Kidney (tissue), 14 donors: ENCODE results near the gene ARVCF. TPM values are rescaled to one million over a fixed set of nuclear protein-coding genes. Genes with fewer than 3 reads are reported as not detected.

ENCODE experiments used
- DNase-seq, 5 donors: peaks; one replicate each; pipeline ENCODE4 v3.0.0-alpha.2; 2013 to 2020
- FAIRE-seq: peaks from 2 replicates; lab custom pipeline; 2012; peaks lifted over from hg19 to GRCh38; lab: Jason Lieb, UNC
- H3K27ac ChIP-seq, 2 donors: one replicate each; pipeline ENCODE4 v1.7.0; 2013; ENCODE audit warnings: low read depth in 2 of 2, low read length in 2 of 2, inconsistent platforms in 1 of 2
- H3K27me3 ChIP-seq: one replicate; pipeline ENCODE4 v1.7.1; 2013; ENCODE audit warnings: low read length, inconsistent platforms; ENCODE audit not compliant: control insufficient read depth, insufficient read depth
- H3K36me3 ChIP-seq, 3 donors: one replicate each; pipeline versions ENCODE4 v1.7.0 to v1.7.1; 2013; ENCODE audit warnings: low read length in 3 of 3, control low read depth in 1 of 3, inconsistent platforms in 1 of 3; ENCODE audit not compliant: insufficient read depth in 3 of 3, control insufficient read depth in 2 of 3
- H3K4me1 ChIP-seq, 3 donors: one replicate each; pipeline versions ENCODE4 v1.7.0 to v1.7.1; 2013; ENCODE audit warnings: low read length in 3 of 3, inconsistent platforms in 1 of 3, low read depth in 1 of 3; ENCODE audit not compliant: control insufficient read depth in 2 of 3, insufficient read depth in 2 of 3
- H3K4me3 ChIP-seq, 3 donors: one replicate each; pipeline versions ENCODE4 v1.7.0 to v1.8.1; 2013; ENCODE audit warnings: low read length in 3 of 3, control low read depth in 1 of 3, inconsistent platforms in 1 of 3
- H3K9ac ChIP-seq, 3 donors: one replicate each; pipeline versions ENCODE4 v1.7.0 to v1.7.1; 2013; ENCODE audit warnings: low read length in 3 of 3, control low read depth in 1 of 3, inconsistent platforms in 1 of 3
- H3K9me3 ChIP-seq, 3 donors: one replicate each; pipeline versions ENCODE4 v1.7.0 to v1.7.1; 2013; ENCODE audit warnings: low read length in 3 of 3, control low read depth in 1 of 3, inconsistent platforms in 1 of 3; ENCODE audit not compliant: control insufficient read depth in 2 of 3, insufficient read depth in 1 of 3
- intact Hi-C: fragments of 100-400 bp; cut with DNase I; formaldehyde crosslinking; loops from one replicate; pipeline ENCODE4 v1.11.1; 2022
- polyA plus RNA-seq: library from polyadenylated mRNA; stranded (reverse); fragments of 350-450 nt; fragmentation: Illumina TruSeq; extraction: RNeasy Lipid Tissue Mini Kit (QIAGEN cat#74804); gene quantifications from one replicate; pipeline ENCODE4 v1.2.3, GENCODE V29; 2014; ENCODE audit warnings: low read depth, low replicate concordance; ENCODE audit not compliant: insufficient read depth
- total RNA-seq: library from RNA; stranded (reverse); fragmentation: NEBNext Ultra II Directional; extraction: Animal tissue kit (Norgen Biotek cat#: 25700); gene quantifications from one replicate; pipeline ENCODE4 v1.2.1, GENCODE V29; 2021
- TF ChIP-seq, protein P1 (sequence below): IDR thresholded peaks from 3 replicates; pipeline ENCODE4 v1.5.1; 2012; ENCODE audit warnings: mild to moderate bottlenecking, moderate library complexity, borderline replicate concordance; ENCODE audit not compliant: insufficient read depth; ENCODE audit errors: extremely low read depth
- donor health status: control.
- donor health status: control.
- donor health status: control.
- donor health status: control.
- donor health status: control.
- donor health status: DM: yes; HTN: yes; CAD: no.
- donor health status: Normal renal cell carcinoma (clear cell type).

ARVCF gene
- total and polyA plus RNA-seq, 2 donors from 2014 or later: 16.0 to 21.9 TPM

DNA sequence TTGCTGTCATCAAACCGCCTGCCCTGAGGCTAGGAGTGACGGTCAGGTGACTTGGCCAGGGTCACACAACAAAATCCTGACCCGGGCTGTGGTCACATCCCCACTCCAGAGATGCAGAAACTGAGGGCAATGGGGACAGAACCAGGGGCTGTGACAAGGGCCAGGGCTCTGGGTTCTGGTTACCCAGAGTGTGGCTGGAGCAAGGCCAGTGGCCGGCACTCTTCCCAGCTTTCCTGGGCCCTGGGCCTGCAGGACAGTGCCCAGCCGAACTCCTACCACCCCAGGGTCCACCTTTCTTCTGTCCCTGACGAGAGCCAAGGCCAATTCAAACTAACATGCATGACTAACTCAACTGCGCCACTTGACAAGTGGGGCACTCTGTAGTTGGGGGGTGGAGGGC, 35.9 kb downstream of the ARVCF start:
- TF ChIP-seq, protein P1, sequence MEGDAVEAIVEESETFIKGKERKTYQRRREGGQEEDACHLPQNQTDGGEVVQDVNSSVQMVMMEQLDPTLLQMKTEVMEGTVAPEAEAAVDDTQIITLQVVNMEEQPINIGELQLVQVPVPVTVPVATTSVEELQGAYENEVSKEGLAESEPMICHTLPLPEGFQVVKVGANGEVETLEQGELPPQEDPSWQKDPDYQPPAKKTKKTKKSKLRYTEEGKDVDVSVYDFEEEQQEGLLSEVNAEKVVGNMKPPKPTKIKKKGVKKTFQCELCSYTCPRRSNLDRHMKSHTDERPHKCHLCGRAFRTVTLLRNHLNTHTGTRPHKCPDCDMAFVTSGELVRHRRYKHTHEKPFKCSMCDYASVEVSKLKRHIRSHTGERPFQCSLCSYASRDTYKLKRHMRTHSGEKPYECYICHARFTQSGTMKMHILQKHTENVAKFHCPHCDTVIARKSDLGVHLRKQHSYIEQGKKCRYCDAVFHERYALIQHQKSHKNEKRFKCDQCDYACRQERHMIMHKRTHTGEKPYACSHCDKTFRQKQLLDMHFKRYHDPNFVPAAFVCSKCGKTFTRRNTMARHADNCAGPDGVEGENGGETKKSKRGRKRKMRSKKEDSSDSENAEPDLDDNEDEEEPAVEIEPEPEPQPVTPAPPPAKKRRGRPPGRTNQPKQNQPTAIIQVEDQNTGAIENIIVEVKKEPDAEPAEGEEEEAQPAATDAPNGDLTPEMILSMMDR: no peak
- peaks cover 0 to 14% (median 0%) of the 10 kb centered on the region in 3 donors for H3K4me1 ChIP-seq
- intact Hi-C loops: no loop called here
- H3K9me3 ChIP-seq: no peaks in the 10 kb centered on the region
- H3K4me3 ChIP-seq: no peak overlapping the region
- H3K27ac ChIP-seq: no peak overlapping the region
- no peaks in the 10 kb centered on the region for H3K27me3 ChIP-seq
- DNase-seq (peak in 1 of 5 donors; percentile 32), FAIRE-seq (no peak)
- no peak overlapping the region for H3K9ac ChIP-seq
- peaks cover 0 to 6% (median 2%) of the 10 kb centered on the region in 3 donors for H3K36me3 ChIP-seq

DNA sequence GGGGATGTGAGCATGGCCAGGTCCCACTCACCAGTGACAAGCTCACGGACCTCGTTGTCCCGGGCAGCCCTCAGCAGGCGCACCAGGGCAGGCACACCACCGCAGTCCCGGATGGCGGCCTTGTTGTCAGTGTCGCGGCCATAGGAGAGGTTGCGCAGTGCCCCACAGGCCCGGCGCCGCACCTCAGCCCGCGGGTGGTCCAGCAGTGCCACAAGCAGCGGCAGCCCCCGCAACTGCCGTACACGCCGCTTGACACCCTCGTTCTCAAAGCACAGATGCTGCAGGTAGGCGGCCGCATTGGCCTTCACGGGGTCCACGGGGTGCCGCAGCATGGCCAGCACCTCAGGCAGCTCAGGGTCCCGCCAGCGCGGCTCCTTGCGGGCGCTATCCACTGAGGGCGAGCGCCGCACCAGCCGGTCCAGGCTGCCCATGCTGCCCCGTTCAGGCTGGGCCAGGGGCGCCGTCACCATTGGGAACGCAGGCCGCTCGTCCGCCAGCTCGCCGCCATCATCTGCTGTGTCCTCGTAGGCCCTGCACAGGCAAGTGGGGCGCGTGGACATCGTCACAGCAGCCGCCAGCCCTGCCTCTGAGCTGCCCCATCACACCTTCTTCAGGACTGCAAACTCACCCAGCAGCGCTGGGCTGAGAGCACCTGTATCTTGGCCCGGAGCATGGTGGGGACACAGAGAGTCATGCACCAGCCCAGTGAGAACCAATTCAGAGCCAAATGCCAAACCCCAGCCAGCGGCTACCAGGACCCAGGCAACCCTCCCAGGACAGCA, 36.7 kb downstream of the ARVCF start:
- intact Hi-C loops: loop anchor here (5.0 kb wide), 1 partner anchor 32 kb away; no protein-coding TSS in a partner anchor
- Histone ChIP-seq H3K9ac (no peak overlapping the region), H3K27me3 (no peaks in the 10 kb centered on the region), H3K27ac (no peak overlapping the region), H3K36me3 (peaks cover 0 to 6% (median 2%) of the 10 kb centered on the region in 3 donors), H3K9me3 (no peaks in the 10 kb centered on the region), H3K4me3 (no peak overlapping the region), H3K4me1 (peaks cover 0 to 8% (median 0%) of the 10 kb centered on the region in 3 donors)
- TF ChIP-seq, protein P1: no peak
- FAIRE-seq (no peak), DNase-seq (peak in 1 of 5 donors; percentile 77)

DNA sequence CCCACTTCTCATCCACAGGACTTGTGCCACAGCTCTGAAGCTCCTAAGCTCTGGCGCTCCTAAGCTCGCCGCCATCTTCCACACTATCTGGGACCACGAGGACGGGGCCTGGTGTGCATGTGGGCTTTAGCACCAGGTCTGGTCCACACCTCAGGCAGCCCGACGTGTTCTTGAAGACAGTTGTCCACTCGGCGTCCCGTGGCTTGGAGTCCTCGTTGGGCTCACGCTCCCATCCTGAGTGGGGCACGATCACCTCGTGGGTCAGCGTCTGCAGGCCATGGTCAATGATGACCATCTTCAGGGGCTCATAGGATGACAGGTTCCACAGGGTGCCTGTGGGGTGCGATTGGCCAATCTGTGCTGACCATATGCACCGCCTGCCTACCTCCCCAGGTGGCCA, 37.9 kb downstream of the ARVCF start:
- Histone ChIP-seq H3K4me1 (peaks cover 0 to 2% (median 0%) of the 10 kb centered on the region in 3 donors), H3K27ac (no peak overlapping the region), H3K9me3 (no peaks in the 10 kb centered on the region), H3K4me3 (no peak overlapping the region), H3K27me3 (no peaks in the 10 kb centered on the region), H3K9ac (no peak overlapping the region), H3K36me3 (peaks cover 0 to 6% (median 2%) of the 10 kb centered on the region in 3 donors)
- intact Hi-C loops: loop anchor here (5.0 kb wide), 1 partner anchor 34 kb away; no protein-coding TSS in a partner anchor
- FAIRE-seq (no peak), DNase-seq (no peak)
- TF ChIP-seq, protein P1: no peak
